ENCODE measurements around the gene RNASEH2B.

DNA sequence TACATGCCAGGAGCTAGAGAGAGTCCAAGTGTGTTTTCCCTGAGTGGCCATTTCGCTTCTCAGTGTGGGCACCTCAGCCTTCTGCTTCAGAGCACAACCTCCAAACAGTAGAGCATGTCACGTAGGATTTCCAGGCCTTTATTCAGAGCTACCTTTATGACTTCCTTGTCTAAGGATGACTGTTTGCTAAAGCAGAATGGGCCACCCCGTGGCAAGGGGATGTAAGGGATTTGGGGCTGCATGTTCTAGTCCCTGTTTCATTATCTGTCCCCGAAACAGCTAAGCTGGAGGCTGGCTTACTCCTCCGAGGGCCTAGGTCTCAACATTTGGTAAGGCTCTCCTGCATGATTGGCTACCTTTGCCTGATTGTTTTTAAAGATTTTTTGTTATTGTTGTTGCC lies 6.0 kb downstream of the RNASEH2B start:
- no peak for TF ChIP-seq CTCF (IDR thresholded peaks at IDR 0.05; ENCODE audit: insufficient read depth, low read depth, low read length)
- no peak for TF ChIP-seq EZH2 (IDR thresholded peaks at IDR 0.05; ENCODE audit: insufficient read depth, low read length)
